HG03460 (cell line): Measurements from ENCODE around the gene FNDC4.

Experiments used
- ATAC-seq: cut with Tn5 transposase; IDR thresholded peaks from one replicate; pipeline ENCODE4 v1.9.1; 2021; ENCODE audit not compliant: unreplicated experiment

Gene FNDC4

GRCh38 chr2:27494284-27494943 lies 586 bp downstream of the FNDC4 start:
- ATAC-seq = no peak

- no peak for ATAC-seq
These were observed 1.1 kb downstream of the FNDC4 start for GRCh38 chr2:27493948-27494283.

DNA sequence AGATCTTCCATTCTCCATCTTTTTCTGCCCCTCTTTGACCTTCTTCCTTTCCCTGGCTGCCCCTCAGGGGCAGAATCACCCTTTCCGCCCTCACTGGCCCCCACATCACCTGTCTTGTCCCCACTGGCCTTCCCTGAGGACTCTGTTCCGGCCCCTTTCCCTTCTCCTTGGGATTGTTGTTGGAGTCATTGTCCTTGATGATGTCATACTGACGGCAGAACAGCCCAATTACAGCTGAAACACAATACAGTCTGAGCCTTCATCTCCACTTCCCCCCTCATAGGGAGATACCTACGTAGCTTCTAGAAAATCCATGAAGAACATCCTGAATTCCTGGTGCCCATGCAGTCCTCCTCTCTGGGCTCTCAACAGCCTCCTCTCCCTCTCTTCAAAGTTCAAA lies 2.4 kb downstream of the FNDC4 start:
- no peak for ATAC-seq

DNA sequence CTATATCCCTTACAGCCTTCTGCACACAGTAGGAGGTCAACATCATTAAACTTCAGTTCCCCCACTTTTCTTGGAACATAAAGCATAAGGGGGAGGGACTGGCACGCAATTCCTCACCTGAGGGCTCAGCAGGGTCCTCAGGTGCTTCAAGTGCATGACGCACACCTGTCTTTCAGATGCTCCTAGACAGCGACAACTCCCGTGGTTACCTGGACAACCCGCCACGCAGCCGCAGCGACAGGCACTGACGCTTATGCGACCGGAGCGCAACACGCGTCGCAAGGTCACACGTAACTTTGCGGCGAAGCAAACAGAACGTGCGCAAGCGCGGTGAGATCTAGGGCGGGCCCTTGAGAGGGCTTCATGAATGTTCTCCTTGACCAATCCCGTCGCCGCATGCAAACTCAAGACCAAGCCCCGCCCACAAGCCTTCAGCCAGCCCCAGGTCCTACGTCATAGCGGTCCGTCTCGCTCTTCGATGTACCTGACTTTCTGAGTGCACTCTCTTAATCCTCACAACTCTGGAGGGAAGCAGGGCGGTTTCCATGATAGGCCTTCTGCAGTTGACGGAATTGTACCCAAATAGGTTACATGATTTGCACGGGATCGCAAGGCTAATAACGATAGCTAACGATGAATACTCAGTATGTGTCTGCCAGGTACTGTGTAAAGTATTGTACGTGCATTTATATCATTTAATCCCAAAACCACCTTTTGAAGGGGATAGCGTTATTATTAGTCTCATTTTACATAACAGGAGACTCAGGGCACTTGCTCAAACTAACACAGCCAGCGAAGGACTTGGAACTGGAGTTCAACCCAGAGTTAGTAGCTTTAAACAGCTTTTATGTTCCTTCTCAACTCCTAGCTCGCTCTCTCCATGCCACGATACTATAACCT lies 5.3 kb downstream of the FNDC4 start, which contains the start of gene IFT172:
Gene IFT172, minus strand, starts transcription at position 246 of the 900 bp plus-strand sequence. Its CDS starts 90 bp downstream, at position 156.
- peak; percentile 97 for ATAC-seq

DNA sequence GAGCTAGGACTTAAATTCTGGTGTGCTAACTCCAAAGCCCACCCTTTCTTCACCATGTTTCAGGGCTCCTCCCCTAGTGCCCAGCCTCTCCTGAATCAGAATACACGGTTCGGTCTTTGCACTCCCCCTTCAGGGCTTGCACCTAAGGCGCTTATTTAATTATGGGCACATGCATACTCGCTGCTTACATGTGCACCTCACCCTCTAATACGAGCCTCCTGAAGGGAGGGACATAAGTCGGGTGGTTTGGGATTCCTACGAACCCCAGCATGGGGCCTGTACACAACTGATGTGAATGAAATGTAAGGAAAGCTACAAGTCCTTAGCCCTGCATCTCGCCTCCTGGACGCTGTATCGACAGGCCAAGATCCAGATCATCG lies 5.9 kb downstream of the FNDC4 start:
- ATAC-seq = peak; percentile 4

DNA sequence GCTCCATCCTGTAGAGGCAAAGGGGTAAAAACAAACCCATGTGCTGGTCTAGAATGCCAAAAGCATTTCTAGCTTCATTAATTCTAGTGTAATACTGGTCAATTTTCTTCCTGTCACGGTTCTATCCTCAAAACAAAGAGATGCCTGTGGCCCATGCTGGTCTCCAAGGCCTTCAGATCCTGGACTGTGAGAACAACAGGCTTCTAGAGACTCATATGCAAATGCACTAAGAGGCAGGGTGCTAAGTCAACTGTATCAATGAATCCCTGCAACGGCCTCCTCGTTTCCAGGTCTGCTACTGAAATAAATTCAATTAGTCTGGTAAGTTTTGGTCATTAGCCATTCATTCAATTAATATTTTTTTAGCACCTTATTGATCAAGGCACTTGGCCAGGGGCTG lies 9.5 kb downstream of the FNDC4 start:
- no peak for ATAC-seq

GRCh38 chr2:27471961-27472360 lies 23.0 kb downstream of the FNDC4 start:
- no peak for ATAC-seq

DNA sequence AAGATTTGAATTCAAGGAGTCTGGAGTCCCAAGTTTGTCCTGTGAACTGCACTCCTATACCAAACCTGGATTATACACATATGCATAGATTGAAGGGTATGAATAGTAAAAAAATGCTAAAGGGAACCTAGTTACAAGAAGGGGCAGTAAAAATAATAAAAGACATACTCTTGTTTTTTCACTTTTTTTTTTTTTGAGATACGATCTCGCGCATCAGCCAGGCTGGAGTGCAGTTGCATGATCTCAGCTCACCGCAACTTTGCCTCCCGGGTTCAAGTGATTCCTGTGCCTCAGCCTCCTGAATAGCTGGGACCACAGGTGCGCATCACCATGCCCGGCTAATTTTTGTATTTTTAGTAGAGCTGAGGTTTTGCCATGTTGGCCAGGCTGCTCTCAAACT lies 30.6 kb downstream of the FNDC4 start:
- ATAC-seq = no peak

- no peak for ATAC-seq
These were observed 33.9 kb downstream of the FNDC4 start for GRCh38 chr2:27461118-27461517.

GRCh38 chr2:27453968-27454367 lies 41.0 kb downstream of the FNDC4 start:
- no peak for ATAC-seq

GRCh38 chr2:27451095-27451494 lies 43.9 kb downstream of the FNDC4 start:
- ATAC-seq = no peak

GRCh38 chr2:27448381-27448780 lies 46.6 kb downstream of the FNDC4 start:
- no peak for ATAC-seq

- no peak for ATAC-seq
These were observed 48.9 kb downstream of the FNDC4 start for GRCh38 chr2:27446057-27446456.

DNA sequence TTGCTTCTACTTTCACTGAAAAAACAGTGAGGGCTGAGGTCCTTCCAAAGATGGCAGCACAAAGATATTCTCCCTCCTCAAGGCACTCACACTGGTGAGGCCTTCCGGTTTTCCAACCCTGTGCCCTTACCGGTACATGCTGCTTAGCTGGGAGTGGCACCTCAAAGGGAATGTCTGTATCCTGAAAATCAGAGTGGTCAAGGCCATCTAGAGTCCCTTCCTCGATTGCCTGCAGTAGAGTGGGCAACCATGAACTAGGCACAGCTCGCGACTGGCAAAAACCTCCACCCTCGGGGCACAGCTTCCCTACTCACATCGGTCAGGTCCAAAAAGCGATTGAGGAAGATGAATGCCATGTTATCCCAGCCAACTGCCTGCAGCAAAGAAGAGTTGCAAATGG lies 49.4 kb downstream of the FNDC4 start:
- ATAC-seq = no peak

DNA sequence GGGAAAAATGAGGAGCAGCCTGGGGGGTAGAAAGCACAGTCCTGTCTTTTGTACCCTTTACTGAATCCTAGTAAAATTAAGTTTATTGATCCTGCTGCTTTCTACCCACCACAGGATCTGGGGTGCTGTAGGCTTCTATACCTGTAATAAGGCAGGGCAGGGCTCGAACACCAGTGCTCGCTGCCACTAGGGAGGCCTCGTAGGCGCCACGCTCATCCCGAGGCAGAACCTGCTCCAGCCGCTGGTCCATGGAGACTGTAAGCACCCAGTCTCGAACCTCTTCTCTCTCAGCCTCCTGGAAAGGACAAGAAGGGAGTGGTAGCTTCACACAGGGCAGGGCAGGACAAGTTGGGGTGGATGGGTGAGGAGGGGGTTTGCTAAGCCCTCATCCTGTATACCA lies 49.8 kb downstream of the FNDC4 start:
- ATAC-seq = no peak

DNA sequence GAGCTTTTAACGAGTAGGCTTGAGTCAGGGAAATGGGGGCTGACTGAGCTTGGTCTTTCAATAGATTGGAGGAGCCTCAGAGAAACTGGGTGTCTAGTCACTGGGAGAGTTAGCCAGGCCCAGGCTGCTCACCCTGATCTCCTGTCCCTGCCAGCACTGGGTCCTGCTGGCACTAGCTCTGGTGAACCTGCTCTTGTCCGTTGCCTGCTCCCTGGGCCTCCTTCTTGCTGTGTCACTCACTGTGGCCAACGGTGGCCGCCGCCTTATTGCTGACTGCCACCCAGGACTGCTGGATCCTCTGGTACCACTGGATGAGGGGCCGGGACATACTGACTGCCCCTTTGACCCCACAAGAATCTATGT lies 52.1 kb downstream of the FNDC4 start:
- ATAC-seq = no peak

GRCh38 chr2:27441958-27442919 lies 52.8 kb downstream of the FNDC4 start, which contains the start of gene KRTCAP3:
TSS of gene KRTCAP3 (plus strand) at chr2:27442381. CDS start at chr2:27442413, 32 bp downstream.
- no peak for ATAC-seq
